ENCODE results near the gene KLRK1.

GRCh38 chr12:10363914-10364814, 25.7 kb downstream of the KLRK1 start:
- TF ChIP-seq YY1 (IDR thresholded peaks at IDR 0.05; ENCODE audit: insufficient read depth, insufficient read length) (no peak), SUZ12 (IDR thresholded peaks at IDR 0.05; ENCODE audit: extremely low read depth, insufficient read depth, insufficient read length) (no peak), ZNF274 (IDR thresholded peaks at IDR 0.05; ENCODE audit: low read depth, low read length) (no peak)

Data from NT2/D1 (cell line).